Nephron (organoid): ENCODE results near the gene C5orf47.
A peak's percentile ranks its signal among the peaks of the same experiment; 100 is the strongest.

ENCODE experiments used
- H3K27ac Mint-ChIP-seq, 3 experiments: 2 replicates each; pipeline ENCODE4 v1.8.0; 2020; ENCODE audit warnings: mixed read lengths in 3 of 3, mild to moderate bottlenecking in 2 of 3, moderate library complexity in 1 of 3
- H3K27me3 Mint-ChIP-seq: 2 replicates; pipeline ENCODE4 v1.8.0; 2021; ENCODE audit warnings: low read depth, mild to moderate bottlenecking, moderate library complexity, mixed read lengths
- H3K36me3 Mint-ChIP-seq: 2 replicates; pipeline ENCODE4 v1.8.0; 2020; ENCODE audit warnings: low read depth, mixed read lengths
- H3K4me1 Mint-ChIP-seq: 2 replicates; pipeline ENCODE4 v1.8.0; 2020; ENCODE audit warnings: mixed read lengths
- H3K4me3 Mint-ChIP-seq, 3 experiments: 2 replicates each; pipeline ENCODE4 v1.8.0; 2020; ENCODE audit warnings: mild to moderate bottlenecking in 3 of 3, mixed read lengths in 3 of 3, moderate library complexity in 2 of 3
- H3K9me3 Mint-ChIP-seq: 2 replicates; pipeline ENCODE4 v1.8.0; 2020; ENCODE audit warnings: mixed read lengths
- TF ChIP-seq, protein P1 (sequence below), 3 experiments: fragments of 200-600 bp; sonication (generic); IDR thresholded peaks; one replicate each; pipeline ENCODE4 v1.5.0; 2021; ENCODE audit warnings: antibody characterized with exemption in 3 of 3; ENCODE audit not compliant: unreplicated experiment in 3 of 3

C5orf47 gene

DNA sequence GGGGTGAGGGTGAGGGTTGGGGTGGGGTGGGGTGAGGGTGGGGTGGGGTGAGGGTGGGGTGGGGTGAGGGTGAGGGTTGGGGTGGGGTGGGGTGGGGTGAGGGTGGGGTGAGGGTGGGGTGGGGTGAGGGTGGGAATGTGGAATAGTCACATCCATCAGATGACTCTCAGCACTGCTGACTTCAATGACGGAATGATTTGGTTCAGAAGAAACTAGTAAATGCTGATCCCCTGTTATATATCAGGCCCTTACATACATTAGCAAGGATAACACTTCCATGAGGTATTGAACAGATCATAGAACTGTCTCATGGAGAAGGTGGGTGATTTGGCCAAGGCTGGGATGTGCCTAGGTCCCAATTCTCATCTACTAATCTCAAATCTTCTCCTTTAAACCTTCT is 24.5 kb upstream of the C5orf47 start:
- Mint-ChIP-seq H3K4me1 (peaks cover 50% of the 10 kb centered on the region), H3K4me3 (peak overlapping the region; percentile 33 to 52 (median 47)), H3K9me3 (no peaks in the 10 kb centered on the region), H3K27ac (peak overlapping the region; percentile 59 to 96 (median 78)), H3K27me3 (no peaks in the 10 kb centered on the region), H3K36me3 (peaks cover 7% of the 10 kb centered on the region)
- TF ChIP-seq, protein P1, sequence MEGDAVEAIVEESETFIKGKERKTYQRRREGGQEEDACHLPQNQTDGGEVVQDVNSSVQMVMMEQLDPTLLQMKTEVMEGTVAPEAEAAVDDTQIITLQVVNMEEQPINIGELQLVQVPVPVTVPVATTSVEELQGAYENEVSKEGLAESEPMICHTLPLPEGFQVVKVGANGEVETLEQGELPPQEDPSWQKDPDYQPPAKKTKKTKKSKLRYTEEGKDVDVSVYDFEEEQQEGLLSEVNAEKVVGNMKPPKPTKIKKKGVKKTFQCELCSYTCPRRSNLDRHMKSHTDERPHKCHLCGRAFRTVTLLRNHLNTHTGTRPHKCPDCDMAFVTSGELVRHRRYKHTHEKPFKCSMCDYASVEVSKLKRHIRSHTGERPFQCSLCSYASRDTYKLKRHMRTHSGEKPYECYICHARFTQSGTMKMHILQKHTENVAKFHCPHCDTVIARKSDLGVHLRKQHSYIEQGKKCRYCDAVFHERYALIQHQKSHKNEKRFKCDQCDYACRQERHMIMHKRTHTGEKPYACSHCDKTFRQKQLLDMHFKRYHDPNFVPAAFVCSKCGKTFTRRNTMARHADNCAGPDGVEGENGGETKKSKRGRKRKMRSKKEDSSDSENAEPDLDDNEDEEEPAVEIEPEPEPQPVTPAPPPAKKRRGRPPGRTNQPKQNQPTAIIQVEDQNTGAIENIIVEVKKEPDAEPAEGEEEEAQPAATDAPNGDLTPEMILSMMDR (IDR thresholded peaks at IDR 0.05; ENCODE audit: unreplicated experiment in 3 of 3), result no peak

DNA sequence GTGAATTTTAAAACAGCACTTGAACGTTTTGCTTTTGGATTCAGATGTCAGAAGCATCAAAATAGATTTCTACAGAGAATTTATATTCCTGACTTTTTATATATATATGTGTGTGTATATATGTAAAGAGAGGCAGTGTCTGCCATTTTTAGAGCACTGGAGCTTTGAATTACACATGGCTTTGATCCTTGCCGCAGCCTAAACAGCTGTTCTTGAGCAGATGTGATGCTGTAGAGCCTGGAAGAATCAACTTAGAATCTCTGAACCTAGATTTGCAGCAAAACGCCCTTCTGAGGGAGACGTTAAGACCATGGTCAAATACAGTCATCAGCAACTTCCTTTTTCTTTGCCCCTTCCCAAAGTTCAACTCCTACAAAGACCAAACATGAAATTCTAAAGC is 21.7 kb upstream of the C5orf47 start:
- Mint-ChIP-seq H3K36me3 (peaks cover 7% of the 10 kb centered on the region), H3K27me3 (no peaks in the 10 kb centered on the region), H3K4me3 (peak overlapping the region in 1 of 3 experiments; percentile 12), H3K9me3 (no peaks in the 10 kb centered on the region), H3K4me1 (peaks cover 67% of the 10 kb centered on the region), H3K27ac (peak overlapping the region; percentile 11 to 68 (median 34))
- TF ChIP-seq, protein P1 (IDR thresholded peaks at IDR 0.05; ENCODE audit: unreplicated experiment in 3 of 3), result no peak

DNA sequence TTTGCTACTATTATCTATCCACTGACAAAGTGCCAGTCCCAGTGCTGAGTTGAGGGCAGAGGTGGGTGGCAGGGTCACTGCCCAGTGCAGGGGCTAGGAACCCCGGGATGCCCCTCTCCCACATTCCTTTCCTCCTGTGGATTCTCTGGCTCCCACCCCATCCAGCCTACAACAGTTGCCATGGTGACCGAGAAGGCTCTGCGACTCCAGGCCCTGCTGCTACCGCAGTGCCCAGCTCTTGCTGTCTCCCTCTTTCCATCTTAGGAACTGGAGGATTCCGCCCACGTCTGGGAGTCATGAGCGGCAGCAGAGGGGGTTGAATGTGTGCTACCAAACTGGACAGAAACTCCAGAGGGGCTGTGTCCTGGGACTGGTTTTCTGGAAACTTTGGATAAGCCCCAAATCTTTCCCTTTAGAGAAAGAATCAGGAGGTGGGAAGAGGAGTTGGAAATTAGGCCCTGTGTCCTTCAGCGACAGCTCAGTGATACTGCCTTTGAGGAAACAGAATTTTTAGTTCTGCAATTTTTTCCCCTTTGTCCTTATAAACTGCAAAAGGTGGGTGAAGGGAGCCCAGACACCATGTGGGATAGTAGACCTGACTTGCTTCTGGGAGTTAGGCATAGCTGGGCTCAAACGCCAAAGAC is 20.7 kb upstream of the C5orf47 start:
- TF ChIP-seq, protein P1 (IDR thresholded peaks at IDR 0.05; ENCODE audit: unreplicated experiment in 3 of 3), result no peak
- Mint-ChIP-seq H3K9me3 (no peaks in the 10 kb centered on the region), H3K27me3 (peaks cover 3% of the 10 kb centered on the region), H3K27ac (peak overlapping the region in 2 of 3 experiments; percentile 37 to 68), H3K36me3 (no peaks in the 10 kb centered on the region), H3K4me1 (peaks cover 63% of the 10 kb centered on the region), H3K4me3 (peak overlapping the region in 1 of 3 experiments; percentile 43)

DNA sequence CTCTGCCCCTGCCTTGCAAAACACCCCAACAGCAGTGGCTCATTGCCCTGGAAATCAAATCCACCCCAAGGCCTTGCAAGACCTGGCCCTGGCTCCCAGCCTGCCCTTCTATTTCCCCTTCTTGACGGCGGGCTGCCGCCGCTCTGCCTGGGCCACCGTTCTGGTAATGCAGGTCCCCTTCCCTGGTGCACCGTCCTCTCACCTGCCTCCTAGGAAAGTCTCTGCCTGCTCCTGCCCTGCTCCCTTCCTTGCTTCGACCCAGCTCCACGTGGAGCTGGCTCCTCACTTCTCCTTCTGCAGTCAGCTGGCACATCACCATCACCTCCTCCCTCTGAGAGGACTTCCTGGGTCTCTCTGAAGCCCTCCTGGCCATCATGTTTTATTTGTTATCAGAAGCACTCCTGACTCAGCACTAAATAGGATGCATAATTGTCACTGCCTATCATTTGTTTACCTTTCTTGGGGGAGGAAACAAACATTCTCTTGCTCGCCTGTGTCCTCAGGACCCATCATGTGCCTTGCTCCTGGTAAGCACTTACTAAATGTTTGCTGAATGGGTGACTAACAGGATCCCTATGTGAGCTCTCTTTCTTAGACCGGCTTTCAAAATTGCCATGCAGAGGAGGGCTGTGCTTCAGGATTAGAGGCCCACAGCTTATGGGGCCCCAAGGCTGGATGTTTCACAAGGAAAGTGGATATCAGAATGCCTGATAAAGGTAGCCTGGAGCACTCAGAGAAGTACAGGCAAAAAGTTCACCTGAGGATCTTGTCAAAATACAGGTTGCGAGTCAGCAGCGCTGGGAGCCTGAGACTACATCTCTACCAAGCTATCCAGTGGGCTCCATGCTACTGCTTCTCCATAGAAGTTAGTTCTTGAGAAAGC is 19.6 kb upstream of the C5orf47 start:
- Mint-ChIP-seq H3K4me1 (peaks cover 59% of the 10 kb centered on the region), H3K27ac (peak overlapping the region; percentile 9 to 61 (median 43)), H3K36me3 (no peaks in the 10 kb centered on the region), H3K4me3 (no peak overlapping the region), H3K9me3 (no peaks in the 10 kb centered on the region), H3K27me3 (peaks cover 13% of the 10 kb centered on the region)
- TF ChIP-seq, protein P1 (IDR thresholded peaks at IDR 0.05; ENCODE audit: unreplicated experiment in 3 of 3), result no peak

DNA sequence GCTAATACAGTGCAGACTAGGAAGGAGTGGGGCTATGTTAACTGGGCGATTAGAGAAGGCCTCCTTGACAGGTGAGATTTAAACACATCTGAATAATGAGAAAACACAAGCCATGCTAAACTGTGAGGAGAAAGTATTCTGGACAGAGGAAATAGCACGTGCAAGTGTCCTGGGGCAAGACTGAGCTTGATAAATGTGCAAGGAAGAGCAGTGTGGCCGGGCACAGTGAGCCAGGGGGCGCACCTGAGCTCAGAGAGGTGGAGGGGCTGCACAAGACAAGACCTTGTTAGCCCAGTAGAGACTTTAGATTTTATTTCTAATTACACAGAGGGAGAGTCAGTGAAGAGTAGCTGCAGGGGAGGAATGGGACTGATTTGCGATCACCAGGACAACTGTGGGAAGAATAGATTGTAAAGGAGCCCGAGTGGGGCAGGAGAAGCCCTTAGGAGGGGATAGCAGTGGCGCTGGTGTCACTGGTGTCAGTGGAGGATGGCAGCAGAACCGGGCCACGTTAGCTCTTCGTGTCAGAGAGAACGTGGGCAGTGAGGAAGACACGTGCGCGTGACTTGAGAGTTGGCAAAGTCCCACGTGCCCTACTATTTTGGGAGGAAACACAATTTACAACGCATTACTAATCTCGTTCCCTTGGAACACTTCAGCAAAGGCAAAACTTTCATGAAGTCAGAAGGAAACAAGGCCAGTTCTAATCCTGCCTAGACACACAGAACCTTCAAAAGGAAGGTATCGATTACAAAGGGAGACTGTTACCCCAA is 17.9 kb upstream of the C5orf47 start:
- H3K27ac Mint-ChIP-seq, result peak overlapping the region in 2 of 3 experiments; percentile 3 to 44
- H3K9me3 Mint-ChIP-seq, result no peaks in the 10 kb centered on the region
- TF ChIP-seq, protein P1 (IDR thresholded peaks at IDR 0.05; ENCODE audit: unreplicated experiment in 3 of 3), result no peak
- peak overlapping the region; percentile 1 to 54 (median 35) for H3K4me3 Mint-ChIP-seq
- peaks cover 53% of the 10 kb centered on the region for H3K4me1 Mint-ChIP-seq
- peaks cover 13% of the 10 kb centered on the region for H3K27me3 Mint-ChIP-seq
- H3K36me3 Mint-ChIP-seq, result no peaks in the 10 kb centered on the region
